ENCODE measurements around the gene TRIAP1.
"Not testable (repeated sequence)": the region's sequence is repeated elsewhere in the genome, so short reads cannot be mapped to it uniquely, and the experiment has no call there.

TRIAP1 gene

GRCh38 chr12:120445911-120446843 is at the start of gene TRIAP1, which contains the start of gene GATC:
Gene TRIAP1 (minus strand): TSS chr12:120446384. CDS start chr12:120446372, 12 bp downstream.
Gene GATC (plus strand): TSS chr12:120446444. CDS start chr12:120446481, 37 bp downstream.
- DNase-seq = peak; percentile 62

- DNase-seq = no peak
Observed at GRCh38 chr12:120495186-120495730, 49.1 kb upstream of the TRIAP1 start.

GRCh38 chr12:120490833-120491512 is 44.8 kb upstream of the TRIAP1 start:
- DNase-seq = no peak

GRCh38 chr12:120490325-120490724 is 44.1 kb upstream of the TRIAP1 start:
- DNase-seq = no peak

- no peak for DNase-seq
Observed at GRCh38 chr12:120489018-120489417, 42.8 kb upstream of the TRIAP1 start.

- DNase-seq = no peak
Observed at GRCh38 chr12:120488057-120488640, 42.0 kb upstream of the TRIAP1 start.

GRCh38 chr12:120487552-120487951 is 41.4 kb upstream of the TRIAP1 start:
- not testable (repeated sequence) for DNase-seq

GRCh38 chr12:120485961-120486881 is 40.0 kb upstream of the TRIAP1 start:
- no peak for DNase-seq

GRCh38 chr12:120483621-120484020 is 37.4 kb upstream of the TRIAP1 start:
- DNase-seq = no peak

GRCh38 chr12:120481022-120481767 is 35.0 kb upstream of the TRIAP1 start:
- DNase-seq = no peak

GRCh38 chr12:120480211-120480610 is 34.0 kb upstream of the TRIAP1 start:
- no peak for DNase-seq

- DNase-seq = no peak
Observed at GRCh38 chr12:120479458-120479857, 33.3 kb upstream of the TRIAP1 start.

- DNase-seq = no peak
Observed at GRCh38 chr12:120475643-120476042, 29.5 kb upstream of the TRIAP1 start.

- peak; percentile 38 for DNase-seq
Observed at GRCh38 chr12:120474616-120474960, 28.4 kb upstream of the TRIAP1 start.

GRCh38 chr12:120473807-120474615 is 27.8 kb upstream of the TRIAP1 start:
- DNase-seq = no peak

GRCh38 chr12:120472521-120472920 is 26.3 kb upstream of the TRIAP1 start:
- no peak for DNase-seq

GRCh38 chr12:120470150-120470784 is 24.1 kb upstream of the TRIAP1 start:
- DNase-seq = no peak

GRCh38 chr12:120469450-120470149 is 23.4 kb upstream of the TRIAP1 start, which contains the start of gene SRSF9:
Gene SRSF9 (minus strand): TSS chr12:120469748. CDS start chr12:120469609, 139 bp downstream.
- peak; percentile 84 for DNase-seq

- no peak for DNase-seq
Observed at GRCh38 chr12:120468821-120469449, 22.8 kb upstream of the TRIAP1 start.
